IMR-90 (cell line): Measurements from ENCODE around the gene TRMT11. TPM values are rescaled to one million over a fixed set of nuclear protein-coding genes. Genes with fewer than 3 reads are reported as not detected.

Experiments
- ATAC-seq: fragments of 200-7000 bp; cut with Tn5 transposase; 2 replicates; pipeline ENCODE4 v1.9.1; 2020; ENCODE audit warnings: low read depth, mild to moderate bottlenecking, moderate library complexity
- BruUV-seq: library from RNA; stranded (reverse); fragments of 400-500 nt; replicated peaks from 2 replicates; lab custom pipeline; 2021; lab: Mats Ljungman, UMichigan
- CTCF ChIA-PET: fragments of 300-600 bp; formaldehyde crosslinking; extraction: SDS; loops from one replicate; lab custom pipeline; 2021; ENCODE audit warnings: antibody characterized with exemption; lab: Yijun Ruan, JAX
- POLR2A ChIA-PET: fragments of 300-600 bp; sonication (Branson Sonifier 250); formaldehyde crosslinking; loops from one replicate; lab custom pipeline; 2022; ENCODE audit warnings: antibody characterized with exemption; ENCODE audit not compliant: unreplicated experiment; lab: Charles Lee
- DNase-seq: peaks from one replicate; pipeline ENCODE4 v3.0.0; 2013
- H2AFZ ChIP-seq: replicated peaks from 2 replicates; pipeline ENCODE3; 2013; ENCODE audit warnings: low read length, mild to moderate bottlenecking; ENCODE audit not compliant: poor library complexity
- H2AK5ac ChIP-seq: 2 replicates; pipeline ENCODE4 v1.6.1; 2013; ENCODE audit warnings: low read depth, low read length, inconsistent platforms
- H2AK9ac ChIP-seq: replicated peaks from 2 replicates; pipeline ENCODE3; 2013; ENCODE audit warnings: mild to moderate bottlenecking, low read depth, low read length, moderate library complexity; ENCODE audit not compliant: poor library complexity
- H2BK120ac ChIP-seq: 2 replicates; pipeline ENCODE4 v1.6.1; 2013; ENCODE audit warnings: low read depth, low read length, inconsistent platforms
- H2BK15ac ChIP-seq: 3 replicates; pipeline ENCODE4 v1.6.1; 2013; ENCODE audit warnings: low read depth, low read length, inconsistent platforms
- H2BK20ac ChIP-seq: 2 replicates; pipeline ENCODE4 v1.6.1; 2013; ENCODE audit warnings: low read depth, mild to moderate bottlenecking, inconsistent platforms, low read length, moderate library complexity
- H2BK5ac ChIP-seq: 2 replicates; pipeline ENCODE4 v1.6.1; 2013; ENCODE audit warnings: mild to moderate bottlenecking, low read depth, low read length, inconsistent platforms; ENCODE audit not compliant: poor library complexity, severe bottlenecking
- H3K14ac ChIP-seq: replicated peaks from 2 replicates; pipeline ENCODE4 v1.6.1; 2013; ENCODE audit warnings: low read depth, low read length, inconsistent platforms
- H3K18ac ChIP-seq: 2 replicates; pipeline ENCODE4 v1.6.1; 2013; ENCODE audit warnings: low read depth, low read length, control low read depth
- H3K23ac ChIP-seq: 2 replicates; pipeline ENCODE4 v1.6.1; 2013; ENCODE audit warnings: low read depth, low read length, inconsistent platforms
- H3K27ac ChIP-seq: 2 replicates; pipeline ENCODE4 v1.5.1; 2013; ENCODE audit warnings: mild to moderate bottlenecking, control low read depth, low read length; ENCODE audit not compliant: insufficient read depth
- H3K27me3 ChIP-seq: 2 replicates; pipeline ENCODE4 v1.6.1; 2013; ENCODE audit warnings: low read length; ENCODE audit not compliant: control insufficient read depth, insufficient read depth
- H3K36me3 ChIP-seq: 2 replicates; pipeline ENCODE4 v1.6.1; 2013; ENCODE audit warnings: low read length, mixed read lengths; ENCODE audit not compliant: control insufficient read depth, insufficient read depth
- H3K4ac ChIP-seq: 2 replicates; pipeline ENCODE4 v1.6.1; 2013; ENCODE audit warnings: low read depth, low read length, inconsistent platforms
- H3K4me1 ChIP-seq: 2 replicates; pipeline ENCODE4 v1.6.1; 2013; ENCODE audit warnings: low read length, mixed read lengths; ENCODE audit not compliant: control insufficient read depth, insufficient read depth
- H3K4me2 ChIP-seq: 2 replicates; pipeline ENCODE4 v1.6.1; 2013; ENCODE audit warnings: low read depth, mild to moderate bottlenecking, control low read depth, low read length, moderate library complexity
- H3K4me3 ChIP-seq: 2 replicates; pipeline ENCODE4 v1.5.1; 2013; ENCODE audit warnings: low read depth, mild to moderate bottlenecking, control low read depth, low read length, moderate library complexity; ENCODE audit not compliant: insufficient read depth
- H3K56ac ChIP-seq: 2 replicates; pipeline ENCODE4 v1.6.1; 2013; ENCODE audit warnings: low read length, inconsistent platforms; ENCODE audit not compliant: insufficient read depth; ENCODE audit errors: extremely low read depth
- H3K79me1 ChIP-seq, 2 experiments: 2 replicates each; pipeline ENCODE4 v1.6.1; 2013; ENCODE audit warnings: low read length in 2 of 2, inconsistent platforms in 1 of 2, low read depth in 1 of 2
- H3K9ac ChIP-seq: 2 replicates; pipeline ENCODE4 v1.6.1; 2013; ENCODE audit warnings: low read depth, low read length, control low read depth
- H3K9me1 ChIP-seq: 2 replicates; pipeline ENCODE4 v1.6.1; 2013; ENCODE audit warnings: low read length, inconsistent platforms; ENCODE audit not compliant: insufficient read depth
- H3K9me3 ChIP-seq: 2 replicates; pipeline ENCODE4 v1.6.1; 2013; ENCODE audit warnings: low read length; ENCODE audit not compliant: control insufficient read depth, insufficient read depth
- H4K20me1 ChIP-seq: 2 replicates; pipeline ENCODE4 v1.6.1; 2013; ENCODE audit warnings: low read length, inconsistent platforms; ENCODE audit not compliant: insufficient read depth
- H4K5ac ChIP-seq: 2 replicates; pipeline ENCODE4 v1.6.1; 2013; ENCODE audit warnings: mild to moderate bottlenecking, low read depth, low read length, control low read depth
- H4K8ac ChIP-seq, 2 experiments: 2 replicates each; pipeline ENCODE4 v1.6.1; 2013; ENCODE audit warnings: low read depth in 2 of 2, low read length in 2 of 2, control low read depth in 1 of 2, inconsistent platforms in 1 of 2
- H4K91ac ChIP-seq: 2 replicates; pipeline ENCODE4 v1.6.1; 2013; ENCODE audit warnings: low read depth, low read length, inconsistent platforms; ENCODE audit not compliant: insufficient read depth
- FOS ChIP-seq: fragments of 150-350 bp; IDR thresholded peaks from 2 replicates; pipeline ENCODE4 v1.6.1; 2016; ENCODE audit warnings: low read depth, low read length
- MAFK ChIP-seq: IDR thresholded peaks from 2 replicates; pipeline ENCODE4 v1.6.1; 2012; ENCODE audit warnings: low read depth, low read length, improper control_type of control experiment
- WGBS, 2 experiments: methylation state at CpG; one replicate each; pipeline versions ENCODE4 v1.1.5 to v1.1.7; 2013; ENCODE audit warnings: missing lambda C conversion rate in 2 of 2; ENCODE audit not compliant: insufficient read length in 1 of 2; ENCODE audit errors: extremely low coverage in 2 of 2; 5-methylcytosine and 5-hydroxymethylcytosine counted together
- dilution Hi-C: fragments of 300-500 bp; cut with HindIII; formaldehyde crosslinking; loops from one replicate; pipeline ENCODE4 v1.14.3; 2018; ENCODE audit warnings: low sequenced_read_pairs; ENCODE audit not compliant: unreplicated experiment
- in situ Hi-C: fragments of 300-500 bp; cut with MboI; formaldehyde crosslinking; loops from 3 replicates; pipeline ENCODE4 v1.14.3; 2019; ENCODE audit warnings: low sequenced_read_pairs, inconsistent platforms, mixed read lengths
- intact Hi-C: fragments of 100-400 bp; cut with micrococcal nuclease; formaldehyde crosslinking; loops from 2 replicates; pipeline ENCODE4 v1.10.0; 2022
- microRNA-seq, 2 experiments: library from miRNA; stranded (forward) in 1 of 2; unstranded in 1 of 2; fragments of 10-50 nt in 1 of 2; fragments of <30 nt in 1 of 2; gene quantifications in 1 of 2; microRNA quantifications in 1 of 2; one replicate each; pipeline versions ENCODE3 to v1.1.0; 2013 to 2020; ENCODE audit not compliant: insufficient read depth in 1 of 2, insufficient read length in 1 of 2, unreplicated experiment in 1 of 2
- polyA plus RNA-seq, 3 experiments: library from polyadenylated mRNA; depleted of rRNA; stranded (reverse); fragments of >200 nt; gene quantifications; 2 replicates each; pipeline ENCODE4 v1.2.3, GENCODE V29; 2012; ENCODE audit warnings: low replicate concordance in 1 of 3
- small RNA-seq, 5 experiments: library from RNA; depleted of rRNA; stranded (forward); fragments of <200 nt; gene quantifications; one replicate each; pipeline ENCODE3, GENCODE V24; 2012
- total RNA-seq: library from RNA; depleted of rRNA; stranded (reverse); fragments of >200 nt; gene quantifications from 2 replicates; pipeline ENCODE4 v1.2.3, GENCODE V29; 2012; rRNA removed

The TRMT11 gene
- total and polyA plus RNA-seq, 2 of the 4 experiments (the other 2 are of a cell fraction), result 14.3 to 19.0 TPM

- Histone ChIP-seq H2BK120ac (no peak overlapping the region), H4K20me1 (no peaks in the 10 kb centered on the region), H3K27ac (no peak overlapping the region), H3K56ac (no peak overlapping the region), H4K8ac (no peak overlapping the region), H3K79me1 (no peaks in the 10 kb centered on the region), H3K9ac (no peak overlapping the region), H3K4me3 (no peak overlapping the region), H4K91ac (no peak overlapping the region), H2BK20ac (no peak overlapping the region), H3K23ac (no peak overlapping the region), H2AK5ac (no peak overlapping the region), H3K9me1 (no peaks in the 10 kb centered on the region; the same call in 1 of the 2 replicates), H2AK9ac (no peak overlapping the region), H4K5ac (no peak overlapping the region), H3K9me3 (no peaks in the 10 kb centered on the region), H2AFZ (no peak overlapping the region), H3K4ac (no peak overlapping the region), H3K4me1 (no peaks in the 10 kb centered on the region), H3K14ac (no peak overlapping the region), H2BK5ac (no peak overlapping the region), H3K36me3 (no peaks in the 10 kb centered on the region), H3K18ac (no peak overlapping the region), H3K27me3 (no peaks in the 10 kb centered on the region), H3K4me2 (no peak overlapping the region), H2BK15ac (no peak overlapping the region)
- in situ Hi-C loops (no loop called here), dilution Hi-C loops (no loop called here), intact Hi-C loops (no loop called here)
- TF ChIP-seq FOS, result no peak
- no peak for TF ChIP-seq MAFK
- DNase-seq (no peak), ATAC-seq (no peak)
- POLR2A ChIA-PET, result no interaction called here
- CTCF ChIA-PET, result interaction anchor here (0.9 kb wide), 1 partner anchor 14 kb away, joined by 4 read pairs; no protein-coding TSS in a partner anchor
- WGBS, 2 experiments, result no CpG with 5 or more reads among the region's 3 CpGs
- no TSS peak for BruUV-seq
Observed at GRCh38 chr6:126086560-126086959, 100.2 kb downstream of the TRMT11 start.

Small RNA genes within 50 kb of the gene (microRNA-seq; reads per million reads assigned to microRNA genes)
- gene RNA5SP216 (ENCODE audit: insufficient read depth, insufficient read length), result not detected

Small RNA genes within 50 kb of the gene (small RNA-seq; reads per million reads assigned to genes)
- gene RNA5SP216, result 0 reads per million in 5 experiments

Other genes starting within 250 kb of the TRMT11 start
- not detected in 2 replicates for gene HEY2, start 236.9 kb upstream of the TRMT11 start, total RNA-seq
- not detected in 2 replicates for gene HEY2, start 236.9 kb upstream of the TRMT11 start, polyA plus RNA-seq (2012; rRNA removed)
- gene NCOA7, start 195.6 kb upstream of the TRMT11 start, total RNA-seq, result 12.9 and 17.2 TPM in 2 replicates
- 8.8 and 12.6 TPM in 2 replicates for gene NCOA7, start 195.6 kb upstream of the TRMT11 start, polyA plus RNA-seq (2012; rRNA removed)
- gene HINT3, start 29.8 kb upstream of the TRMT11 start, total RNA-seq, result 6.5 and 9.4 TPM in 2 replicates
- gene HINT3, start 29.8 kb upstream of the TRMT11 start, polyA plus RNA-seq (2012; rRNA removed), result 2.3 and 3.4 TPM in 2 replicates